Astrocyte (in vitro differentiated cells and primary cell): Measurements from ENCODE around the gene VRK3. TPM values are rescaled to one million over a fixed set of nuclear protein-coding genes. Genes with fewer than 3 reads are reported as not detected.

ENCODE experiments used
- DNase-seq: peaks from one replicate; pipeline ENCODE4 v3.0.0-alpha.2; 2010; ENCODE audit warnings: low read depth
- FAIRE-seq: peaks from 2 replicates; lab custom pipeline; 2011; peaks lifted over from hg19 to GRCh38; lab: Jason Lieb, UNC
- H2AFZ ChIP-seq: 2 replicates; pipeline ENCODE4 v1.6.0; 2012; ENCODE audit warnings: low read depth, low read length, inconsistent platforms
- H3K27ac ChIP-seq: 2 replicates; pipeline ENCODE4 v1.5.1; 2011; ENCODE audit warnings: low read depth, low read length, inconsistent platforms
- H3K27me3 ChIP-seq: 2 replicates; pipeline ENCODE4 v1.6.0; 2011; ENCODE audit warnings: low read length, inconsistent platforms; ENCODE audit not compliant: insufficient read depth
- H3K36me3 ChIP-seq: 2 replicates; pipeline ENCODE4 v1.5.1; 2011; ENCODE audit warnings: low read length, inconsistent platforms; ENCODE audit not compliant: insufficient read depth
- H3K4me1 ChIP-seq: 2 replicates; pipeline ENCODE4 v1.5.1; 2011; ENCODE audit warnings: low read length, inconsistent platforms; ENCODE audit not compliant: insufficient read depth
- H3K4me2 ChIP-seq: 2 replicates; pipeline ENCODE4 v1.6.0; 2012; ENCODE audit warnings: low read length, inconsistent platforms
- H3K4me3 ChIP-seq: 2 replicates; pipeline ENCODE4 v1.5.1; 2011; ENCODE audit warnings: low read depth, mild to moderate bottlenecking, low read length, inconsistent platforms; ENCODE audit not compliant: insufficient read depth
- H3K79me2 ChIP-seq: 2 replicates; pipeline ENCODE4 v1.6.0; 2012; ENCODE audit warnings: mild to moderate bottlenecking, low read length, inconsistent platforms; ENCODE audit not compliant: insufficient read depth
- H3K9ac ChIP-seq: 2 replicates; pipeline ENCODE4 v1.6.0; 2012; ENCODE audit warnings: mild to moderate bottlenecking, low read length, inconsistent platforms
- H3K9me3 ChIP-seq: 2 replicates; pipeline ENCODE4 v1.5.1; 2012; ENCODE audit warnings: low read depth, mild to moderate bottlenecking, low read length, inconsistent platforms; ENCODE audit not compliant: insufficient read depth
- H4K20me1 ChIP-seq: 2 replicates; pipeline ENCODE4 v1.6.0; 2012; ENCODE audit warnings: low read length, inconsistent platforms; ENCODE audit not compliant: insufficient read depth
- H3K27ac Mint-ChIP-seq: one replicate; pipeline ENCODE4 v1.8.0; 2021; ENCODE audit warnings: mild to moderate bottlenecking, mixed read lengths; ENCODE audit not compliant: unreplicated experiment
- H3K27me3 Mint-ChIP-seq: one replicate; pipeline ENCODE4 v1.8.0; 2021; ENCODE audit warnings: low read depth, mixed read lengths; ENCODE audit not compliant: unreplicated experiment
- H3K36me3 Mint-ChIP-seq: one replicate; pipeline ENCODE4 v1.8.0; 2021; ENCODE audit warnings: low read depth, mixed read lengths; ENCODE audit not compliant: unreplicated experiment
- H3K4me1 Mint-ChIP-seq: one replicate; pipeline ENCODE4 v1.8.0; 2021; ENCODE audit warnings: low read depth, mixed read lengths; ENCODE audit not compliant: unreplicated experiment
- H3K4me3 Mint-ChIP-seq: one replicate; pipeline ENCODE4 v1.8.0; 2021; ENCODE audit warnings: mild to moderate bottlenecking, moderate library complexity, mixed read lengths; ENCODE audit not compliant: unreplicated experiment
- H3K9me3 Mint-ChIP-seq: one replicate; pipeline ENCODE4 v1.8.0; 2021; ENCODE audit warnings: mild to moderate bottlenecking, mixed read lengths; ENCODE audit not compliant: unreplicated experiment
- CTCF ChIP-seq: IDR thresholded peaks from 2 replicates; pipeline ENCODE4 v1.5.1; 2011; ENCODE audit warnings: low read depth, mild to moderate bottlenecking, inconsistent platforms, low read length, moderate library complexity; ENCODE audit not compliant: insufficient read depth
- EZH2 ChIP-seq: IDR thresholded peaks from 2 replicates; pipeline ENCODE4 v1.6.1; 2012; ENCODE audit warnings: mild to moderate bottlenecking, low read length, inconsistent platforms; ENCODE audit not compliant: insufficient read depth
- total RNA-seq: library from RNA; stranded (reverse); gene quantifications from 2 replicates; pipeline ENCODE4 v1.2.1, GENCODE V29; 2021

Gene VRK3
- total RNA-seq, 1 donor from 2014 or later, result 33.0 TPM

- FAIRE-seq (no peak), DNase-seq (no peak)
- H3K4me1 Mint-ChIP-seq, result peaks cover 6% of the 10 kb centered on the region
- H3K4me1 ChIP-seq, result peaks cover 3% of the 10 kb centered on the region
- H3K27ac ChIP-seq, result no peak overlapping the region
- H3K27me3 Mint-ChIP-seq, result no peaks in the 10 kb centered on the region
- peaks cover 8% of the 10 kb centered on the region for H3K9me3 Mint-ChIP-seq
- no peak overlapping the region for H3K4me3 ChIP-seq
- H3K36me3 Mint-ChIP-seq, result peaks cover 46% of the 10 kb centered on the region
- no peak overlapping the region for H2AFZ ChIP-seq
- H3K27me3 ChIP-seq, result no peaks in the 10 kb centered on the region
- H3K36me3 ChIP-seq, result peaks cover 11% of the 10 kb centered on the region
- H3K9ac ChIP-seq, result no peak overlapping the region
- no peak for TF ChIP-seq CTCF
- TF ChIP-seq EZH2, result no peak
- no peak overlapping the region for H3K4me3 Mint-ChIP-seq
- H3K79me2 ChIP-seq, result peaks cover 64% of the 10 kb centered on the region
- H3K4me2 ChIP-seq, result no peak overlapping the region
- no peaks in the 10 kb centered on the region for H3K9me3 ChIP-seq
- H4K20me1 ChIP-seq, result peaks cover 20% of the 10 kb centered on the region
- no peak overlapping the region for H3K27ac Mint-ChIP-seq
Observed at GRCh38 chr19:50030225-50030624, 5.1 kb upstream of the VRK3 start.

GRCh38 chr19:50026550-50026906, 1.4 kb upstream of the VRK3 start:
- peak overlapping the region; percentile 94 for H3K4me2 ChIP-seq
- no peak for TF ChIP-seq EZH2
- peaks cover 10% of the 10 kb centered on the region for H3K4me1 ChIP-seq
- peak overlapping the region; percentile 95 for H3K4me3 ChIP-seq
- FAIRE-seq (no peak), DNase-seq (no peak)
- Mint-ChIP-seq H3K27me3 (no peaks in the 10 kb centered on the region), H3K4me3 (peak overlapping the region; percentile 100), H3K9me3 (peaks cover 5% of the 10 kb centered on the region), H3K36me3 (peaks cover 18% of the 10 kb centered on the region), H3K27ac (peak overlapping the region; percentile 28), H3K4me1 (peaks cover 10% of the 10 kb centered on the region)
- H2AFZ ChIP-seq, result no peak overlapping the region
- H3K79me2 ChIP-seq, result peaks cover 83% of the 10 kb centered on the region
- peaks cover 23% of the 10 kb centered on the region for H4K20me1 ChIP-seq
- no peaks in the 10 kb centered on the region for H3K9me3 ChIP-seq
- H3K27me3 ChIP-seq, result no peaks in the 10 kb centered on the region
- peaks cover 2% of the 10 kb centered on the region for H3K36me3 ChIP-seq
- H3K9ac ChIP-seq, result no peak overlapping the region
- no peak overlapping the region for H3K27ac ChIP-seq

- Mint-ChIP-seq H3K4me1 (peaks cover 10% of the 10 kb centered on the region), H3K4me3 (peak within 1 kb of the TSS; percentile 100), H3K9me3 (peaks cover 5% of the 10 kb centered on the region), H3K36me3 (peaks cover 13% of the 10 kb centered on the region), H3K27me3 (no peaks in the 10 kb centered on the region), H3K27ac (peak within 1 kb of the TSS; percentile 100)
- peak within 1 kb of the TSS; percentile 96 for H3K27ac ChIP-seq
- peaks cover 2% of the 10 kb centered on the region for H3K36me3 ChIP-seq
- H3K4me2 ChIP-seq, result peak within 1 kb of the TSS; percentile 94
- H2AFZ ChIP-seq, result peak within 1 kb of the TSS; percentile 95
- H3K9ac ChIP-seq, result peak within 1 kb of the TSS; percentile 95
- FAIRE-seq (no peak), DNase-seq (peak; percentile 91)
- peaks cover 23% of the 10 kb centered on the region for H4K20me1 ChIP-seq
- TF ChIP-seq EZH2 (no peak), CTCF (no peak)
- H3K79me2 ChIP-seq, result peaks cover 83% of the 10 kb centered on the region
- H3K4me3 ChIP-seq, result peak within 1 kb of the TSS; percentile 95
- H3K27me3 ChIP-seq, result no peaks in the 10 kb centered on the region
- H3K9me3 ChIP-seq, result no peaks in the 10 kb centered on the region
- H3K4me1 ChIP-seq, result peaks cover 10% of the 10 kb centered on the region
Observed at GRCh38 chr19:50025794-50026549, 800 bp upstream of the VRK3 start, which contains the start of gene ZNF473. ZNF473 (plus strand) TSS chr19:50026005; CDS start chr19:50031083, 5,078 bp downstream.
